Breast epithelium (tissue), 3 donors: Measurements from ENCODE around the gene RNF25.

ENCODE experiments used
- CTCF ChIP-seq, 3 donors: fragments of 450-650 bp; IDR thresholded peaks; one replicate each; pipeline ENCODE4 v1.5.1; 2016 to 2017; ENCODE audit warnings: antibody characterized with exemption in 3 of 3, mild to moderate bottlenecking in 3 of 3, moderate library complexity in 3 of 3
- POLR2A ChIP-seq: fragments of 450-650 bp; IDR thresholded peaks from one replicate; pipeline ENCODE4 v1.6.1; 2016; ENCODE audit warnings: antibody characterized with exemption, mild to moderate bottlenecking, moderate library complexity
- POLR2AphosphoS5 ChIP-seq, 3 donors: sonication (generic); formaldehyde crosslinking; IDR thresholded peaks; one replicate each; pipeline ENCODE4 v1.6.1; 2017; ENCODE audit warnings: antibody characterized with exemption in 3 of 3

GRCh38 chr2:218658671-218659257 is 13.0 kb downstream of the RNF25 start:
- TF ChIP-seq CTCF (IDR thresholded peaks at IDR 0.05) = peak in 2 of 3 donors; percentile 18 to 27
- no peak for TF ChIP-seq POLR2A
- no peak for TF ChIP-seq POLR2AphosphoS5 (IDR thresholded peaks at IDR 0.05)
